Measurements from ENCODE around the gene TESK2. TPM values are rescaled to one million over a fixed set of nuclear protein-coding genes. Genes with fewer than 3 reads are reported as not detected.

Gene TESK2
- total RNA-seq, 2 donors from 2014 or later: 2.8 to 3.5 TPM

DNA sequence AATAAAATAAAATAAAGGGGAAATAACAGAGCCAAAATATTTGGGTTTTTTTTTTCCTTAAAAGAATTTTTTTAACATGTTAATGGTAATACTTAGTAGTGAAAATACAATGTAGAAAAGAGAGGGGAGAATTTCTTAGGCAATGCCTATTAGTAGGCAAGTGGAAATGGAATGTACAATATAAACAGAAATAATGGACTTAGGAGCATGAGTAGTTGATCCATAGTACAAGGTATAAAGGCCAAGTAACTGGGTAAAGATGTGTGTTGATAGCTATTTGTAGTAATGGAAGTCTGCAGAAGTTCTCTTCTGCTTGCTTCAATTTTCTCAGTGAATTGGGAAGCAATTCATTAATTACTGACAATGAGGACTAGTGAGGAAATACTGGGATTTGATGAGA lies 34.4 kb downstream of the TESK2 start:
- no peak for DNase-seq (ENCODE audit: low spot score)
- TF ChIP-seq, protein P1, sequence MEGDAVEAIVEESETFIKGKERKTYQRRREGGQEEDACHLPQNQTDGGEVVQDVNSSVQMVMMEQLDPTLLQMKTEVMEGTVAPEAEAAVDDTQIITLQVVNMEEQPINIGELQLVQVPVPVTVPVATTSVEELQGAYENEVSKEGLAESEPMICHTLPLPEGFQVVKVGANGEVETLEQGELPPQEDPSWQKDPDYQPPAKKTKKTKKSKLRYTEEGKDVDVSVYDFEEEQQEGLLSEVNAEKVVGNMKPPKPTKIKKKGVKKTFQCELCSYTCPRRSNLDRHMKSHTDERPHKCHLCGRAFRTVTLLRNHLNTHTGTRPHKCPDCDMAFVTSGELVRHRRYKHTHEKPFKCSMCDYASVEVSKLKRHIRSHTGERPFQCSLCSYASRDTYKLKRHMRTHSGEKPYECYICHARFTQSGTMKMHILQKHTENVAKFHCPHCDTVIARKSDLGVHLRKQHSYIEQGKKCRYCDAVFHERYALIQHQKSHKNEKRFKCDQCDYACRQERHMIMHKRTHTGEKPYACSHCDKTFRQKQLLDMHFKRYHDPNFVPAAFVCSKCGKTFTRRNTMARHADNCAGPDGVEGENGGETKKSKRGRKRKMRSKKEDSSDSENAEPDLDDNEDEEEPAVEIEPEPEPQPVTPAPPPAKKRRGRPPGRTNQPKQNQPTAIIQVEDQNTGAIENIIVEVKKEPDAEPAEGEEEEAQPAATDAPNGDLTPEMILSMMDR (IDR thresholded peaks at IDR 0.05): no peak
- H3K4me1 ChIP-seq: no peaks in the 10 kb centered on the region
- H3K27ac ChIP-seq: no peak overlapping the region
- no peaks in the 10 kb centered on the region for H3K9me3 ChIP-seq
- no peaks in the 10 kb centered on the region for H3K36me3 ChIP-seq
- no peak overlapping the region for H3K4me3 ChIP-seq
- no peaks in the 10 kb centered on the region for H3K27me3 ChIP-seq

DNA sequence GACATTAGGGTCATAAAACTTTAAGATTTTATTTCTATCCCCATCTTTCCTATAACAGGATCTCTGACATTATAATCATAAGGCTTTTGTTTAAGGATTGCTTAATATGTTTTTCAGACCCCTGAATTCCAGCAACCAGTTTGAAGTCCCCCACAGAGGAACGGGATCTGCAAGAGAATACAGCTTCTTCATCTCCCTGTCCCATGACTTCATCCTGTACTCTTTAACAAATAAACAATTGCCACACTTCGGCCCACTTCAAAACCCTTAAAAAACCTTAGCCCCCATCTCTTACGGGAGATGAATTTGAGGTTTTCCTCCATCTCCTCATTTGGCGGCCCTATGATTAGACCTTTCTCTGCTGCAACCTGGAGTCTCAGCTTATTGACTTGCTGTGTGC lies 35.8 kb downstream of the TESK2 start:
- TF ChIP-seq, protein P1 (IDR thresholded peaks at IDR 0.05): no peak
- Histone ChIP-seq H3K9me3 (no peaks in the 10 kb centered on the region), H3K4me1 (no peaks in the 10 kb centered on the region), H3K4me3 (no peak overlapping the region), H3K27ac (no peak overlapping the region), H3K27me3 (no peaks in the 10 kb centered on the region), H3K36me3 (no peaks in the 10 kb centered on the region)
- no peak for DNase-seq (ENCODE audit: low spot score)

DNA sequence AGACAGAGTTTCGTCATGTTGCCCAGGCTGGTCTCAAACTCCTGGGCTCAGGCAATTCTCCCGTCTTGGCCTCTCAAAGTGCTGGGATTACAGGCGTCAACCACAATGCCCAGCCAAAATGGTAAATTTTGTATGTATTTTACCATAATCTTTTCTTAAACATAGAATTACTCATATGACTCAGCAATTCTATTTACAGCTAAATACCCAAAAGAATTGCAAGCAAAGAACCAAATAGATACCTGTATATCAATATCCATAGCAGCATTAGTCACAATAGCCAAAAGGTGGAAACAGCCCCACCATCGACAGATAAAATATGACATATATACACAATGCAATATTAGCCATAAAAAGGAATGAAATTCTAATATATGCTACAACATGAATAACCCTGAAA lies 36.5 kb downstream of the TESK2 start:
- TF ChIP-seq, protein P1 (IDR thresholded peaks at IDR 0.05): no peak
- no peak for DNase-seq (ENCODE audit: low spot score)
- Histone ChIP-seq H3K4me3 (no peak overlapping the region), H3K27ac (no peak overlapping the region), H3K4me1 (no peaks in the 10 kb centered on the region), H3K27me3 (no peaks in the 10 kb centered on the region), H3K9me3 (no peaks in the 10 kb centered on the region), H3K36me3 (no peaks in the 10 kb centered on the region)

DNA sequence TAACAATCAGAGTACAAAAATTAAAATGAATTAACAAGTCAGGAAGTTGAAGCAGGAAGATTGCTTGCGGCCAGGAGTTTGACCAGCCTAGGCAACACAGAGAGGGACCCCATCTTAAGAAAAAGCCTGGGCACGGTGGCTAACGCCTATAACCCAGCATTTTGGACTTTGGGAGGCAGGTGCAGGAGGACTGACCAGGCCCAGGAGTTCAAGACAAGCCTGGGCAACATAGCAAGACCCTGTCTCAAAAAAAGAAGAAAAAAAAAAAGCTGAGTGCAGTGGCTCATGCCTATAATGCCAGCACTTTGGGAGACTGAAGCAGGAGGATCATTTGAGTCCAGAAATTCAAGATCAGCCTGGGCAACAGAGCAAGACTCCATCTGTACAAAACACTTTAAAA lies 38.5 kb downstream of the TESK2 start:
- no peak for DNase-seq (ENCODE audit: low spot score)

DNA sequence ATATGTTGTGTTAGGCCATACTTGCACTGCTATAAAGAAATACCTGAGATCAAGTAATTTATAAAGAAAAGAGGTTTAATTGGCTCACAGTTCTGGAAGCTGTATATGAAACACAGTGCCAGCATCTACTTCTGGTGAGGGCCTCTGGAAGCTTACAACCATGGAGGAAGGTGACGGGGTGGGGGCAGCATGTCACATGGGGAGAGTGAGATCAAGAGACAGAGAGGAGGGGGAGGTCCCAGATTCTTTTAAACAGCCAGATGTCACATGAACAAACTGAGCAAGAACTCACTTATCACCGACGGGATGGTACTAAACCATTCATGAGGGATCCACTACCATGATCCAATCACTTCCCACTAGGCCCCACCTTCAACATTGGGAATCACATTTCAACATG lies 42.6 kb downstream of the TESK2 start:
- Histone ChIP-seq H3K4me3 (no peak overlapping the region), H3K27me3 (no peaks in the 10 kb centered on the region), H3K4me1 (no peaks in the 10 kb centered on the region), H3K36me3 (no peaks in the 10 kb centered on the region), H3K27ac (no peak overlapping the region), H3K9me3 (no peaks in the 10 kb centered on the region)
- TF ChIP-seq, protein P1 (IDR thresholded peaks at IDR 0.05): no peak
- DNase-seq (ENCODE audit: low spot score): no peak

More for the DNA sequence above, 38.5 kb downstream of the TESK2 start:
- TF ChIP-seq, protein P1 (IDR thresholded peaks at IDR 0.05): no peak
- no peaks in the 10 kb centered on the region for H3K9me3 ChIP-seq
- no peaks in the 10 kb centered on the region for H3K27me3 ChIP-seq
- H3K4me1 ChIP-seq: no peaks in the 10 kb centered on the region
- H3K4me3 ChIP-seq: no peak overlapping the region
- H3K27ac ChIP-seq: no peak overlapping the region
- no peaks in the 10 kb centered on the region for H3K36me3 ChIP-seq

DNA sequence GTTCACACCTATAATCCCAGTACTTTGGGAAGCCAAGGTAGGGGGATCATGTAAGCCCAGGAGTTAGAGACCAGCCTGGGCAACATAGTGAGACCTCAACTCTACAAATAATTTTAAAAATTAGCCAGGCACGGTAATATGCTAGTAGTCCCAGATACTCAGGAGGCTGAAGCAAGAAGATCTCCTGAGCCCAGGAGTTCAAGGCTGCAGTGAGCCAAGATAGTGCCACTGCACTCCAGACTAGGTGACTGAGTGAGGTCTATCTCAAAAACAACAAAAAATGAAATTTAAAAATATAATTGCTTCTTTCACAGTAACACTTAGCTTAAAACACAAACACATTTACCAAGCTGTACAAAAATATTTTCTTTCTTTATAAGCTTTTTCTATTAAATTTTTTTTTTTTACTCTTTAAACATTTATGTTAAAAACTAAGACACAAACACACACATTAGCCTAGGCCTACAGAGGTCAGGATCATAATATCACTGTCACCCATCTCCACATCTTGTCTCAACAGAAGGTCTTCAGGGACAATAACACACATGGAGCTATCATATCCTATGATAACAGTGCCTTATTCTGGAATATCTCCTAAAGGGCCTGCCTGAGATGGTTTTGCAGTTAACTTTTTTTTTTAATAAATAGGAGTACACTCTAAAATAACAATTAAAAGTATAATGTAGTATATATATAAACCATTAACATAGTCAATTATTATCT lies 43.9 kb downstream of the TESK2 start:
- H3K9me3 ChIP-seq: no peaks in the 10 kb centered on the region
- H3K4me1 ChIP-seq: peaks cover 0 to 6% of the 10 kb centered on the region in 2 donors
- TF ChIP-seq, protein P1 (IDR thresholded peaks at IDR 0.05): no peak
- no peaks in the 10 kb centered on the region for H3K36me3 ChIP-seq
- H3K27ac ChIP-seq: no peak overlapping the region
- no peak for DNase-seq (ENCODE audit: low spot score)
- H3K27me3 ChIP-seq: no peaks in the 10 kb centered on the region
- no peak overlapping the region for H3K4me3 ChIP-seq

Data from right atrium auricular region (tissue), 2 donors.